K562 (cell line): ENCODE results near the gene NECTIN1.

Experiments
- BRD4 ChIP-seq: fragments of 200-600 bp; sonication (generic); IDR thresholded peaks from 2 replicates; pipeline ENCODE4 v1.6.1; 2017; ENCODE audit warnings: inconsistent platforms
- CXXC5 ChIP-seq: fragments of 250-450 bp; sonication (Bioruptor Pico); IDR thresholded peaks from 2 replicates; pipeline ENCODE4 v1.8.0; 2022; ENCODE audit warnings: inconsistent platforms, mild to moderate bottlenecking, moderate library complexity
- E2F1 ChIP-seq: sonication (generic); formaldehyde crosslinking; IDR thresholded peaks from 2 replicates; pipeline ENCODE4 v1.8.1; 2023; ENCODE audit warnings: mild to moderate bottlenecking, missing genetic modification reagents, moderate library complexity
- FUS ChIP-seq: fragments of 200-400 bp; formaldehyde crosslinking; optimal IDR thresholded peaks from 2 replicates; pipeline ENCODE3; 2017; ENCODE audit warnings: low read depth, low read length
- NR4A1 ChIP-seq, 2 experiments: fragments of 250-450 bp in 1 of 2; fragments of 450-650 bp in 1 of 2; sonication (Bioruptor Pico) in 1 of 2; IDR thresholded peaks; 2 replicates each; pipeline versions ENCODE4 v1.4.0 to v1.6.1; 2016 to 2020; ENCODE audit warnings: mild to moderate bottlenecking in 2 of 2, missing compliant biosample characterization in 1 of 2, missing genetic modification characterization in 1 of 2, moderate library complexity in 1 of 2
- RAD51 ChIP-seq: fragments of 450-650 bp; IDR thresholded peaks from 2 replicates; pipeline ENCODE4 v1.7.1; 2016; ENCODE audit warnings: low read depth, mild to moderate bottlenecking, borderline replicate concordance
- SMARCE1 ChIP-seq: fragments of 450-650 bp; IDR thresholded peaks from 2 replicates; pipeline ENCODE4 v1.7.1; 2016; ENCODE audit warnings: mild to moderate bottlenecking
- TCF7L2 ChIP-seq: fragments of 150-350 bp; IDR thresholded peaks from 2 replicates; pipeline ENCODE4 v1.6.1; 2016; ENCODE audit warnings: low read depth, mild to moderate bottlenecking, low read length, moderate library complexity
- ZBTB7A ChIP-seq: IDR thresholded peaks from 2 replicates; pipeline ENCODE4 v1.6.1; 2011; ENCODE audit warnings: low read depth, mild to moderate bottlenecking, low read length, moderate library complexity, borderline replicate concordance; ENCODE audit not compliant: control insufficient read depth
- ZNF277 ChIP-seq: fragments of 250-450 bp; sonication (Bioruptor Pico); IDR thresholded peaks from 2 replicates; pipeline ENCODE4 v1.8.0; 2022; ENCODE audit warnings: inconsistent platforms, mild to moderate bottlenecking, moderate library complexity, borderline replicate concordance
- ZSCAN32 ChIP-seq: fragments of 450-650 bp; formaldehyde crosslinking; IDR thresholded peaks from 2 replicates; pipeline ENCODE4 v1.4.0; 2020; ENCODE audit warnings: mild to moderate bottlenecking, moderate library complexity
- TF ChIP-seq, protein P1 (sequence below): fragments of 450-650 bp; IDR thresholded peaks from 2 replicates; pipeline ENCODE4 v1.6.1; 2016
- TF ChIP-seq, protein P2 (sequence below), 3 experiments: IDR thresholded peaks in 2 of 3; conservative IDR thresholded peaks in 1 of 3; 2 replicates each; pipeline ENCODE4 v1.5.1; 2011 to 2012; ENCODE audit warnings: low read length in 3 of 3, mild to moderate bottlenecking in 3 of 3, control low read depth in 2 of 3, improper control_type of control experiment in 1 of 3, inconsistent platforms in 1 of 3, low read depth in 1 of 3, mixed read lengths in 1 of 3, moderate library complexity in 1 of 3; ENCODE audit not compliant: insufficient read depth in 2 of 3
- TF ChIP-seq, protein P3 (sequence below): sonication (generic); formaldehyde crosslinking; IDR thresholded peaks from 2 replicates; pipeline ENCODE4 v1.5.0; 2020; ENCODE audit warnings: missing genetic modification reagents

GRCh38 chr11:119701591-119702549 is 27.1 kb downstream of the NECTIN1 start:
- TF ChIP-seq ZBTB7A, result no peak
- no peak for TF ChIP-seq TCF7L2
- no peak for TF ChIP-seq BRD4
- TF ChIP-seq, protein P1, sequence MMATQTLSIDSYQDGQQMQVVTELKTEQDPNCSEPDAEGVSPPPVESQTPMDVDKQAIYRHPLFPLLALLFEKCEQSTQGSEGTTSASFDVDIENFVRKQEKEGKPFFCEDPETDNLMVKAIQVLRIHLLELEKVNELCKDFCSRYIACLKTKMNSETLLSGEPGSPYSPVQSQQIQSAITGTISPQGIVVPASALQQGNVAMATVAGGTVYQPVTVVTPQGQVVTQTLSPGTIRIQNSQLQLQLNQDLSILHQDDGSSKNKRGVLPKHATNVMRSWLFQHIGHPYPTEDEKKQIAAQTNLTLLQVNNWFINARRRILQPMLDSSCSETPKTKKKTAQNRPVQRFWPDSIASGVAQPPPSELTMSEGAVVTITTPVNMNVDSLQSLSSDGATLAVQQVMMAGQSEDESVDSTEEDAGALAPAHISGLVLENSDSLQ, result no peak
- no peak for TF ChIP-seq ZNF277 (CRISPR knock-in tag)
- TF ChIP-seq FUS, result no peak
- no peak for TF ChIP-seq ZSCAN32 (CRISPR knock-in tag)
- TF ChIP-seq CXXC5 (CRISPR knock-in tag), result no peak
- TF ChIP-seq RAD51, result no peak
- TF ChIP-seq, protein P2, sequence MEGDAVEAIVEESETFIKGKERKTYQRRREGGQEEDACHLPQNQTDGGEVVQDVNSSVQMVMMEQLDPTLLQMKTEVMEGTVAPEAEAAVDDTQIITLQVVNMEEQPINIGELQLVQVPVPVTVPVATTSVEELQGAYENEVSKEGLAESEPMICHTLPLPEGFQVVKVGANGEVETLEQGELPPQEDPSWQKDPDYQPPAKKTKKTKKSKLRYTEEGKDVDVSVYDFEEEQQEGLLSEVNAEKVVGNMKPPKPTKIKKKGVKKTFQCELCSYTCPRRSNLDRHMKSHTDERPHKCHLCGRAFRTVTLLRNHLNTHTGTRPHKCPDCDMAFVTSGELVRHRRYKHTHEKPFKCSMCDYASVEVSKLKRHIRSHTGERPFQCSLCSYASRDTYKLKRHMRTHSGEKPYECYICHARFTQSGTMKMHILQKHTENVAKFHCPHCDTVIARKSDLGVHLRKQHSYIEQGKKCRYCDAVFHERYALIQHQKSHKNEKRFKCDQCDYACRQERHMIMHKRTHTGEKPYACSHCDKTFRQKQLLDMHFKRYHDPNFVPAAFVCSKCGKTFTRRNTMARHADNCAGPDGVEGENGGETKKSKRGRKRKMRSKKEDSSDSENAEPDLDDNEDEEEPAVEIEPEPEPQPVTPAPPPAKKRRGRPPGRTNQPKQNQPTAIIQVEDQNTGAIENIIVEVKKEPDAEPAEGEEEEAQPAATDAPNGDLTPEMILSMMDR (IDR thresholded peaks at IDR 0.05 in 2 of 3, conservative IDR thresholded peaks at IDR 0.05 in 1 of 3; ENCODE audit: insufficient read depth in 2 of 3, low read depth in 1 of 3, low read length in 3 of 3), result no peak
- TF ChIP-seq, protein P3, sequence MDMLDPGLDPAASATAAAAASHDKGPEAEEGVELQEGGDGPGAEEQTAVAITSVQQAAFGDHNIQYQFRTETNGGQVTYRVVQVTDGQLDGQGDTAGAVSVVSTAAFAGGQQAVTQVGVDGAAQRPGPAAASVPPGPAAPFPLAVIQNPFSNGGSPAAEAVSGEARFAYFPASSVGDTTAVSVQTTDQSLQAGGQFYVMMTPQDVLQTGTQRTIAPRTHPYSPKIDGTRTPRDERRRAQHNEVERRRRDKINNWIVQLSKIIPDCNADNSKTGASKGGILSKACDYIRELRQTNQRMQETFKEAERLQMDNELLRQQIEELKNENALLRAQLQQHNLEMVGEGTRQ (CRISPR knock-in tag), result no peak
- TF ChIP-seq NR4A1 (CRISPR knock-in tag; IDR thresholded peaks at IDR 0.05), result no peak
- no peak for TF ChIP-seq NR4A1 (tag; IDR thresholded peaks at IDR 0.05)
- TF ChIP-seq SMARCE1, result no peak
- TF ChIP-seq E2F1 (CRISPR knock-in tag), result no peak
